Psoas muscle (tissue), 8 donors: ENCODE data around the gene SYDE2. TPM values are rescaled to one million over a fixed set of nuclear protein-coding genes. Genes with fewer than 3 reads are reported as not detected.
A peak's percentile ranks its signal among the peaks of the same experiment; 100 is the strongest.

Experiments used
- ATAC-seq, 4 donors: fragments of 200-7000 bp; cut with Tn5 transposase; one replicate each; pipeline ENCODE4 v1.9.1; 2020; ENCODE audit warnings: moderate library complexity in 3 of 4, mild to moderate bottlenecking in 2 of 4
- DNase-seq, 2 donors: peaks; one replicate each; pipeline ENCODE4 v3.0.0-alpha.2; 2020
- H3K27ac ChIP-seq: fragments of 200-600 bp; one replicate; pipeline ENCODE4 v1.8.0; 2022
- H3K27me3 ChIP-seq, 3 donors: fragments of 200-600 bp in 1 of 3; one replicate each; pipeline versions ENCODE4 v1.6.1 to v1.8.0; 2013 to 2022; ENCODE audit warnings: low read length in 2 of 3, mild to moderate bottlenecking in 2 of 3, moderate library complexity in 1 of 3; ENCODE audit not compliant: insufficient read depth in 3 of 3
- H3K36me3 ChIP-seq, 2 donors: fragments of 200-600 bp in 1 of 2; one replicate each; pipeline versions ENCODE4 v1.6.1 to v1.8.0; 2013 to 2022; ENCODE audit warnings: low read depth in 1 of 2, mild to moderate bottlenecking in 1 of 2, moderate library complexity in 1 of 2; ENCODE audit not compliant: insufficient read depth in 1 of 2
- H3K4me1 ChIP-seq: fragments of 200-600 bp; one replicate; pipeline ENCODE4 v1.8.0; 2022
- H3K4me3 ChIP-seq: fragments of 200-600 bp; one replicate; pipeline ENCODE4 v1.8.0; 2022; ENCODE audit warnings: mild to moderate bottlenecking
- H3K9me3 ChIP-seq: fragments of 200-600 bp; one replicate; pipeline ENCODE4 v1.8.0; 2022
- WGBS, 3 donors: extraction: QIAGEN DNeasy Blood & Tissue Kit; methylation state at CpG; one replicate each; pipeline versions ENCODE4 v1.1.6 to v1.1.7; 2013; 5-methylcytosine and 5-hydroxymethylcytosine counted together
- intact Hi-C, 2 donors: fragments of 100-400 bp; cut with DNase I; formaldehyde crosslinking; loops; one replicate each; pipeline versions ENCODE4 v1.11.0 to v1.14.2; 2022
- polyA plus RNA-seq, 3 donors: library from polyadenylated mRNA; stranded (reverse); fragments of 200-250 nt; gene quantifications; one replicate each; pipeline ENCODE4 v1.2.3, GENCODE V29; 2013
- total RNA-seq, 4 donors: library from RNA; stranded (reverse); fragmentation: NEBNext Ultra II Directional in 2 of 4; extraction: Animal tissue kit (Norgen Biotek cat#: 25700) in 2 of 4; gene quantifications; one replicate each; pipeline versions ENCODE4 v1.2.1 to v1.2.4, GENCODE V29; 2021 to 2023
- TF ChIP-seq, protein P1 (sequence below): fragments of 200-600 bp; IDR thresholded peaks from one replicate; pipeline ENCODE4 v1.8.0; 2022; ENCODE audit warnings: antibody characterized with exemption
- donor health status: healthy with polysubstance abuse.
- donor health status: DM: no; HTN: no; CAD: no; lungs with moderate emphysema.
- donor health status: Bipolar disorder and iron deficiency.
- donor health status: healthy.
- donor health status: DM: yes; HTN: yes; CAD: no.
- donor health status: DM: no; HTN: no; CAD: no.
- donor health status: DM: no; HTN: no; CAD: no.
- donor health status: DM: yes; HTN: yes; CAD: no.

The SYDE2 gene
- total and polyA plus RNA-seq, 7 donors: 0.30 to 5.9 (median 3.9) TPM

DNA sequence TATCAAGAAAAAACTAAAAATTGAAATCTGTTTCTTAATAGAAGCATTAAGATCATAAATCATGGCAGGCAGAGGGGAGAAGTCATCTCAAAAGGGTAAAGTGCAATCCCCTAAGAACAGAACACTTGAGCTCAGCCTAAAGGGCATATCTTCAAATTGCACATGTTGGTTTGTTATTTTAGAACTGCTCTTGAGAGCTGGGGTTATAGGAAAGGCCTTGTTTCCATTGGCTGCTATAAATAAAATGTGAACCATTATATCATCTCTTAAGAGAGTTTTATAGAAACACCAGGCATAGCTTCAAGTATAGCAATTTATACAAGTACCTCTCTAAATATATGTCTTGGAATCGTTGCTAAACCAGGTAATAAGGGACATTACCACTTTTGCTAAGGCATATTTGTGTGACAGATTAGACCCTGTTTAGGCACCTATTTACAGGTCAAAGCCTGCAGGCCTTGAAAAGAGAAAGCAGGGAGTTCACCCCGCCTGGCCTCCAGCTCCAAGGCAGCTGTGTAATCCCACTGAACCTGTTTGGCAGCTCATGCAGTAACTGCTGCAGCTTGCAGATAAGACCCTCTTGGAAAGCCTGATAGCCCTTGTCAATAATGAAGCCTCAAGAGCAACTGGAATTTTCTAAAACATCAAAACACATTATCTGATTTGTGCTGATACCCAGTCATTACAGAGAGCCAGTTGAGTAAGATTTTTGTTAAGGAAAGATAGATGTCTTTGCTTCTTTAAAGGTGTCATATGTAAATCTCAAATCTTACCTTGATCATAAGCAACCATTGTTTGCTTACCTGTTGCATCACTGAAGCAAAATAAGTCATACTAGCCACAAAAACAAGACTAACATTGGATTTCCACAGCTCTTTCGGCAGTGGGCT is 24.2 kb upstream of the SYDE2 start:
- Histone ChIP-seq H3K4me1 (peaks cover 5% of the 10 kb centered on the region), H3K36me3 (no peaks in the 10 kb centered on the region), H3K27me3 (no peaks in the 10 kb centered on the region), H3K27ac (no peak overlapping the region), H3K9me3 (no peaks in the 10 kb centered on the region), H3K4me3 (no peak overlapping the region)
- intact Hi-C loops: no loop called here
- no peak for DNase-seq
- 54 to 57% (median 54%) methylated on average over 3 of the region's 3 CpGs for WGBS, 3 donors
- ATAC-seq: peak in 1 of 4 donors; percentile 38
- TF ChIP-seq, protein P1, sequence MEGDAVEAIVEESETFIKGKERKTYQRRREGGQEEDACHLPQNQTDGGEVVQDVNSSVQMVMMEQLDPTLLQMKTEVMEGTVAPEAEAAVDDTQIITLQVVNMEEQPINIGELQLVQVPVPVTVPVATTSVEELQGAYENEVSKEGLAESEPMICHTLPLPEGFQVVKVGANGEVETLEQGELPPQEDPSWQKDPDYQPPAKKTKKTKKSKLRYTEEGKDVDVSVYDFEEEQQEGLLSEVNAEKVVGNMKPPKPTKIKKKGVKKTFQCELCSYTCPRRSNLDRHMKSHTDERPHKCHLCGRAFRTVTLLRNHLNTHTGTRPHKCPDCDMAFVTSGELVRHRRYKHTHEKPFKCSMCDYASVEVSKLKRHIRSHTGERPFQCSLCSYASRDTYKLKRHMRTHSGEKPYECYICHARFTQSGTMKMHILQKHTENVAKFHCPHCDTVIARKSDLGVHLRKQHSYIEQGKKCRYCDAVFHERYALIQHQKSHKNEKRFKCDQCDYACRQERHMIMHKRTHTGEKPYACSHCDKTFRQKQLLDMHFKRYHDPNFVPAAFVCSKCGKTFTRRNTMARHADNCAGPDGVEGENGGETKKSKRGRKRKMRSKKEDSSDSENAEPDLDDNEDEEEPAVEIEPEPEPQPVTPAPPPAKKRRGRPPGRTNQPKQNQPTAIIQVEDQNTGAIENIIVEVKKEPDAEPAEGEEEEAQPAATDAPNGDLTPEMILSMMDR: no peak

DNA sequence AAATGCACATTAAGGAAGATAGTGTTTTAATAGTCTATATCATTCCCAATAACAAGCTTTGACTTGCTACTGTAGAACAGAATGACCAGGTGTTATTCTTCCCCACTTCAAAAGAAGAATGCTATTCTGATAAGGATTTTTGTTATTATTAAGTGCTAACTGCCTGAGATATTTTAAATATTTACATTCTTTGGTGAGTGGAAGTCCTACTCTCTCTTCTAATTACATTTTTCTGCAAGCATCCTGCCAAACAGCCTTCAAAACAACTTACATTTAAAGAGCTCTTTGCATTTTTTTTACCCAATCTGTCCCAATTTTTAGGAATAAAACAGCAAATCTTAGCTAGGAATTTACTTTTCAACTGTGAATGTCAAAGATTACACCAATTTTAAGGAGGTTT is 23.5 kb upstream of the SYDE2 start:
- Histone ChIP-seq H3K36me3 (no peaks in the 10 kb centered on the region), H3K4me3 (no peak overlapping the region), H3K4me1 (peaks cover 5% of the 10 kb centered on the region), H3K9me3 (no peaks in the 10 kb centered on the region), H3K27ac (no peak overlapping the region), H3K27me3 (no peaks in the 10 kb centered on the region)
- TF ChIP-seq, protein P1: no peak
- DNase-seq (no peak), ATAC-seq (no peak)
- intact Hi-C loops: no loop called here

DNA sequence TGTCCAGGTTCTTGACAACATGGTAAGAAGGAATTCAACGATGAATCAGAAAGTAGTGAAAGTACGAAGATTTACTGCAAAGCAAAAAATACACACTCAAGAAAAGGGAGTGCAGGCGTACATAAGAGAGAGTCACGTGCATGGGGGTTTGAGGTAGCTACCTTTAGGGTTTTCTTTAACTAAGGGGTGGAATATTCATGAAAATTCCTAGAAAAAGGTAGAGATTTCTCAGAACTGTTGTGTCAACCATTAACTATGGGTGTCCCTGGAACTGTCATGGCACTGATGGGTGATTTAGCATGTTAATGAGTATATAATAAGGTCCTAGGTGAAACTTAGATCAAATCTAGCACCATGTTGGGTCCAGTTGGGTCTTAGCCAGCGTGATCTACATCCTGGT is 22.5 kb upstream of the SYDE2 start:
- no peak overlapping the region for H3K27ac ChIP-seq
- WGBS, 3 donors: 65 to 75% (median 69%) methylated on average over 5 of the region's 5 CpGs
- H3K4me1 ChIP-seq: peaks cover 5% of the 10 kb centered on the region
- intact Hi-C loops: no loop called here
- DNase-seq: no peak
- no peaks in the 10 kb centered on the region for H3K9me3 ChIP-seq
- no peak for ATAC-seq
- no peak overlapping the region for H3K4me3 ChIP-seq
- H3K36me3 ChIP-seq: no peaks in the 10 kb centered on the region
- no peaks in the 10 kb centered on the region for H3K27me3 ChIP-seq
- TF ChIP-seq, protein P1: no peak

DNA sequence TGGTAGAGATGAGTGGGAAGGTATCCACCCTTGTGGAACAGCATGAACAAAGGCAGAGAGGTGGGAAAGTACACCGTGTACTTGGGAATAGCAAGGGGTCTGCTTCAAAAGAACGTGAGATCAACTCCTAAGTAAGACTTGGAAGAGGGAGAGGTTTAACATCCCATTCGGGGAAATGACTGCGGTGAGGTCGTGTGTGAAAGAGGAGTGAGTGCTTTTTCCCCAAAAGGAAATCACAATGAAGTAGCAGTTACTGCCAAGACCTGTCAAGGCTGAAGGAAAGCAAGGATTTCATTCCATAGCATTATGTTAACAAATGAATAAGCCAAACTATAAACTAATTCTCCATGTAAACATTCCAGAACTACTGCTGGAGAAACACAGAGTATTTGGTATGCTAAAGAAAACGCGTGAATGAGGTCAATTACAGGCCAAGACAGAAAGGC is 20.0 kb upstream of the SYDE2 start:
- Histone ChIP-seq H3K36me3 (no peaks in the 10 kb centered on the region), H3K27ac (no peak overlapping the region), H3K4me1 (peaks cover 5% of the 10 kb centered on the region), H3K9me3 (no peaks in the 10 kb centered on the region), H3K4me3 (no peak overlapping the region), H3K27me3 (no peaks in the 10 kb centered on the region)
- ATAC-seq (no peak), DNase-seq (no peak)
- intact Hi-C loops: no loop called here
- TF ChIP-seq, protein P1: no peak
- WGBS, 3 donors: 36 to 38% (median 36%) methylated on average over 7 of the region's 7 CpGs
